Esophagus squamous epithelium (tissue), 4 donors: ENCODE measurements around the gene RANBP1.

Experiments
- POLR2A ChIP-seq, 4 donors: fragments of 450-650 bp; IDR thresholded peaks; one replicate each; pipeline ENCODE4 v1.6.1; 2017; ENCODE audit warnings: antibody characterized with exemption in 4 of 4, mild to moderate bottlenecking in 4 of 4, moderate library complexity in 3 of 4
- TF ChIP-seq, protein P1 (sequence below), 6 experiments: fragments of 450-650 bp in 4 of 6; fragments of 200-600 bp in 2 of 6; sonication (generic) in 2 of 6; IDR thresholded peaks; one replicate each; pipeline ENCODE4 v1.5.1; 2016 to 2019; ENCODE audit warnings: antibody characterized with exemption in 6 of 6, mild to moderate bottlenecking in 4 of 6, moderate library complexity in 4 of 6

- TF ChIP-seq, protein P1, sequence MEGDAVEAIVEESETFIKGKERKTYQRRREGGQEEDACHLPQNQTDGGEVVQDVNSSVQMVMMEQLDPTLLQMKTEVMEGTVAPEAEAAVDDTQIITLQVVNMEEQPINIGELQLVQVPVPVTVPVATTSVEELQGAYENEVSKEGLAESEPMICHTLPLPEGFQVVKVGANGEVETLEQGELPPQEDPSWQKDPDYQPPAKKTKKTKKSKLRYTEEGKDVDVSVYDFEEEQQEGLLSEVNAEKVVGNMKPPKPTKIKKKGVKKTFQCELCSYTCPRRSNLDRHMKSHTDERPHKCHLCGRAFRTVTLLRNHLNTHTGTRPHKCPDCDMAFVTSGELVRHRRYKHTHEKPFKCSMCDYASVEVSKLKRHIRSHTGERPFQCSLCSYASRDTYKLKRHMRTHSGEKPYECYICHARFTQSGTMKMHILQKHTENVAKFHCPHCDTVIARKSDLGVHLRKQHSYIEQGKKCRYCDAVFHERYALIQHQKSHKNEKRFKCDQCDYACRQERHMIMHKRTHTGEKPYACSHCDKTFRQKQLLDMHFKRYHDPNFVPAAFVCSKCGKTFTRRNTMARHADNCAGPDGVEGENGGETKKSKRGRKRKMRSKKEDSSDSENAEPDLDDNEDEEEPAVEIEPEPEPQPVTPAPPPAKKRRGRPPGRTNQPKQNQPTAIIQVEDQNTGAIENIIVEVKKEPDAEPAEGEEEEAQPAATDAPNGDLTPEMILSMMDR (IDR thresholded peaks at IDR 0.05): no peak
- no peak for TF ChIP-seq POLR2A (IDR thresholded peaks at IDR 0.05)
Observed at GRCh38 chr22:20156042-20156389, 40.1 kb downstream of the RANBP1 start.
